Lower leg skin (tissue), 4 donors: ENCODE measurements around the gene R3HDM4. TPM values are rescaled to one million over a fixed set of nuclear protein-coding genes. Genes with fewer than 3 reads are reported as not detected.

ENCODE experiments used
- DNase-seq, 2 donors: peaks; one replicate each; pipeline ENCODE4 v3.0.0-alpha.2; 2019; ENCODE audit warnings: low spot score in 2 of 2
- H3K4me3 ChIP-seq: fragments of 200-600 bp; sonication (generic); 2 replicates; pipeline ENCODE4 v1.5.1; 2017; ENCODE audit warnings: mild to moderate bottlenecking, low read depth; ENCODE audit not compliant: poor library complexity, severe bottlenecking
- POLR2A ChIP-seq, 2 donors: fragments of 450-650 bp; IDR thresholded peaks; one replicate each; pipeline ENCODE4 v1.6.1; 2016 to 2017; ENCODE audit warnings: antibody characterized with exemption in 2 of 2, mild to moderate bottlenecking in 1 of 2, moderate library complexity in 1 of 2
- WGBS, 2 donors: methylation state at CpG; one replicate each; pipeline ENCODE4 v1.1.5; 2018; 5-methylcytosine and 5-hydroxymethylcytosine counted together
- intact Hi-C: fragments of 100-400 bp; cut with DNase I; formaldehyde crosslinking; loops from one replicate; pipeline ENCODE4 v1.15.0; 2023; ENCODE audit warnings: low total_unique reads
- total RNA-seq, 4 donors: library from RNA; depleted of rRNA; stranded (reverse); fragments of >200 nt; gene quantifications; one replicate each; pipeline ENCODE4 v1.1.0, GENCODE V29; 2016
- TF ChIP-seq, protein P1 (sequence below), 3 donors: fragments of 450-650 bp; IDR thresholded peaks; one replicate each; pipeline ENCODE4 v1.5.1; 2016; ENCODE audit warnings: antibody characterized with exemption in 3 of 3, mild to moderate bottlenecking in 3 of 3, moderate library complexity in 2 of 3

R3HDM4 gene
- total RNA-seq, 4 donors from 2014 or later = 58.1 to 75.6 (median 65.8) TPM

DNA sequence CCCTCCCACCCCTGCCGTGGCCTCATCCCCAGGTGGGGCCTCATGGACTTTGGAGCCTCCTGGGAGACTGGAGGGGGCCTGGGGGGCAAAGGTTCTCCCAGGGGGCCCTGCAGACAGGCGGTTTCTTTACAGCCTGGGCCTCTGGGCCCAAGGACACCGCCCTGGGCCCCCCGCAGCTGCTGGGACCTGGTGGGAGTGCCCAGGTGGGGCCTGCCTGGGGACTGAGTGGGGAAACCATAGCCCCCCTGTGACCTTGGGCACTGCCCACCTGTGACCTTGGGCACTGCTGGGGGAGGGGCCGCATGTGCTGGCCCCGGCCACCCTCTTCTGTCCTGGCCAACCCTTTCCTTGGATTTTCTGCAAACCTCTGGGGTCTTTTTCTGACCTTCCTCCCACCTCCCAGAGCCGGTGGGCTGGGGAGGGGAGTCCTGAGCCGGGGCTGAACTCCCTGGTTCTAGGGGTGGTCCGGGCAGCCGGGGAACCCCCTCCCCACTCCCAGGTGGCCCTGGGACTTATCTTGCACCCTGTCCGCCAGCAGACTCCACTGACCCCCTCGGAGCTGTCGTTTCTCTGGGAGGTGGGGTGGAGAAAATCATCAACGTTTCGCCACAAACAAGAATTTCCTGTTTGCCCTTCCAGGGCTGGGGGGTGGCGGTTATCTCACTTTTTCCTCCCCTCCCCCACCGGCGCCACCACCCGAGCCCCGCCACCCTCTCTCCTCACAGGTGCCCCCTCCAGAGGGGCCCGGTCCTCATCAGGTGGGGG lies 39.8 kb upstream of the R3HDM4 start:
- no peak for TF ChIP-seq POLR2A (IDR thresholded peaks at IDR 0.05)
- TF ChIP-seq, protein P1, sequence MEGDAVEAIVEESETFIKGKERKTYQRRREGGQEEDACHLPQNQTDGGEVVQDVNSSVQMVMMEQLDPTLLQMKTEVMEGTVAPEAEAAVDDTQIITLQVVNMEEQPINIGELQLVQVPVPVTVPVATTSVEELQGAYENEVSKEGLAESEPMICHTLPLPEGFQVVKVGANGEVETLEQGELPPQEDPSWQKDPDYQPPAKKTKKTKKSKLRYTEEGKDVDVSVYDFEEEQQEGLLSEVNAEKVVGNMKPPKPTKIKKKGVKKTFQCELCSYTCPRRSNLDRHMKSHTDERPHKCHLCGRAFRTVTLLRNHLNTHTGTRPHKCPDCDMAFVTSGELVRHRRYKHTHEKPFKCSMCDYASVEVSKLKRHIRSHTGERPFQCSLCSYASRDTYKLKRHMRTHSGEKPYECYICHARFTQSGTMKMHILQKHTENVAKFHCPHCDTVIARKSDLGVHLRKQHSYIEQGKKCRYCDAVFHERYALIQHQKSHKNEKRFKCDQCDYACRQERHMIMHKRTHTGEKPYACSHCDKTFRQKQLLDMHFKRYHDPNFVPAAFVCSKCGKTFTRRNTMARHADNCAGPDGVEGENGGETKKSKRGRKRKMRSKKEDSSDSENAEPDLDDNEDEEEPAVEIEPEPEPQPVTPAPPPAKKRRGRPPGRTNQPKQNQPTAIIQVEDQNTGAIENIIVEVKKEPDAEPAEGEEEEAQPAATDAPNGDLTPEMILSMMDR (IDR thresholded peaks at IDR 0.05) = no peak
- 35 to 39% methylated on average over 18 to 21 of the region's 21 CpGs for WGBS, 2 donors
- no peak overlapping the region for H3K4me3 ChIP-seq
- DNase-seq = no peak
- intact Hi-C loops = no loop called here

DNA sequence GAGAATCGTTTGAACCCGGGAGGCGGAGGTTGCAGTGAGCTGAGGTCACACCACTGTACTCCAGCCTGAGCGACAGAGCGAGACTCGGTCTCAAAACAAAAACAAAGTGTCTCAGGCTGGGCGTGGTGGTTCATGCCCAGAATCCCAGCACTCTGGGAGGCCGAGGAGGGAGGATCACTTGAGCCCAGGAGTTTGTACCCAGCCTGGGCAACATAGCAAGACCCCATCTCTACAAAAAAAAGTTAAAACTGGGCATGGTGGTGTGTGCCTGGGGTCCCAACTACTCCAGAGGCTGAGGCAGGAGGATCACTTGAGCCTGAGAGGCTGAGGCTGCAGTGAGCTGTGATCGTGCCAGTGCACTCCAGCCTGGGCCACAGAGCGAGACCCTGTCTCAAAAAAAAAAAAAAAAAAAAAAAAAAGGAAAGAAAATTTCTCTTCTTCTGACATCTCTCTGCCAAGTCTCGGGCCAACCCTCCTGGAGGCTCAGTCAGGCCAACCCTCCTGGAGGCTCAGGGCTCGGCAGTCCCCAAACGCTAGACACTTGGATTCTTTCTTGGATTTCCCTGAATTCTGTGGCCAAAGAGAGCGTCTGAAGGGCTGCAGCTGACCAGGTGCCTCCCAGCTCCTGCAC lies 39.1 kb upstream of the R3HDM4 start:
- H3K4me3 ChIP-seq = no peak overlapping the region
- intact Hi-C loops = no loop called here

DNA sequence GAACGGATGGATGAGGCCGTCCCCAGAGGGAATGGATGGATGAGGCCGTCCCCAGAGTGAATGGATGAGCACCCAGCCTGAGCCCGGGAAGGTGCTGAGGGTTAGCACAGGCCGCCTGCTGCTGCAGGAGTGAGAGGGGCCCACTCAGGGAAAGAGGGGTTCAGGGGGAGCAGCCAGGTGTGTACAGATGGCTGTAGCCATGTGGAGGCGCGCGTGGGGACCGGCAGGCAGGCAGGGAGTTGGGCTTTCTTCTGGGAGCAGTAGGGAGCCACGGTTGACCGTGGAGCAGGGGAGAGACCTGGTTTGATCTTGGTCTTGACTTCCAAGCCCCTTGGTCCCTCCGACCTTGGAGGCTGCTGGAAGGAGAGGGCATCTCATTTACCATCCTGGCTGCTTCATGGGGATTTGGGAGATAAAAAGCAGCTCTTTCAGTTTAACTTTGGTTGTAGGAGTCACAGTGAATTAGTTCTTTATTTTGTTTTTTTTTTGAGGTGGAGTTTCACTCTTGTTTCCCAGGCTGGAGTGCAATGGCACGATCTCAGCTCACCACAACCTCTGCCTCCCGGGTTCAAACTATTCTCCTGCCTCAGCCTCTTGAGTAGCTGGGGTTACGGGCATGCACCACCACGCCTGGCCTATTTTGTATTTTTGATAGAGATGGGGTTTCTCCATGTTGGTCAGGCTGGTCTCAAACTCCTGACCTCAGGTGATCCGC lies 37.5 kb upstream of the R3HDM4 start:
- intact Hi-C loops = no loop called here
- 78 to 87% methylated on average over 17 of the region's 17 CpGs for WGBS, 2 donors
- no peak overlapping the region for H3K4me3 ChIP-seq
- TF ChIP-seq, protein P1 (IDR thresholded peaks at IDR 0.05) = no peak
- no peak for TF ChIP-seq POLR2A (IDR thresholded peaks at IDR 0.05)
- no peak for DNase-seq

More for the DNA sequence above, 39.1 kb upstream of the R3HDM4 start:
- TF ChIP-seq POLR2A (IDR thresholded peaks at IDR 0.05) = no peak
- TF ChIP-seq, protein P1 (IDR thresholded peaks at IDR 0.05) = no peak
- DNase-seq = no peak
- 83 to 91% methylated on average over 14 of the region's 14 CpGs for WGBS, 2 donors

DNA sequence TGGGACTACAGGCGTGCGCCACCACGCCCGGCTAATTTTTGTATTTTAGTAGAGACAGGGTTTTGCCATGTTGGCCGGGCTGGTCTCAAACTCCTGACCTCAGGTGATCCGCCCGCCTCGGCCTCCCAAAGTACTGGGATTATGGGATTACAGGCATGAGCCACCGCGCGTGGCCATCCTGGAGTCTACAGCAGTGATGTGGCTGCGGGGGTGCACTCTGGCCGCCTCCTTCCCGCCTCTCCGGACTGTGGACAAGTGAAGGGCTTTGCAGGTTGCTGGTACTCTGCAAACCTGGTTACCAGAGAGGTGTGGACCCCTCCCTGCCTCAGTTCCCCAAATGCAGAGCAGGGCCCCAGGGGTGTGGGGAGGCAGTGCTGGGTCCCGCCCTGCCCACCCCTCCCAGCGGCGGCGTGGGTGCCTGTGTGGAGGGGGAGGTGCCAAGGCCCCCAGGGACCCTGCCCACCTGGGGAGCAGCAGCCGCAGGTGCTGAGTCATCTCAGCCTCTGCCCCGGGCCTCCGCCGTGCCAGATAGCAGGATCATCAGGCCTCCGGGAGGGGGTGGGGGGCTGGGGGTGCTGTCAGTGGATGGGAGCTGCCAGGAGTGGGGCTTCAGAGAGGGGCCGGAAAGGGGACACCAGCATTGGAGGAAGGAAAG lies 36.0 kb upstream of the R3HDM4 start:
- H3K4me3 ChIP-seq = no peak overlapping the region
- TF ChIP-seq, protein P1 (IDR thresholded peaks at IDR 0.05) = no peak
- no peak for TF ChIP-seq POLR2A (IDR thresholded peaks at IDR 0.05)
- intact Hi-C loops = no loop called here
- 89 to 99% methylated on average over 13 to 15 of the region's 25 CpGs for WGBS, 2 donors
- no peak for DNase-seq

DNA sequence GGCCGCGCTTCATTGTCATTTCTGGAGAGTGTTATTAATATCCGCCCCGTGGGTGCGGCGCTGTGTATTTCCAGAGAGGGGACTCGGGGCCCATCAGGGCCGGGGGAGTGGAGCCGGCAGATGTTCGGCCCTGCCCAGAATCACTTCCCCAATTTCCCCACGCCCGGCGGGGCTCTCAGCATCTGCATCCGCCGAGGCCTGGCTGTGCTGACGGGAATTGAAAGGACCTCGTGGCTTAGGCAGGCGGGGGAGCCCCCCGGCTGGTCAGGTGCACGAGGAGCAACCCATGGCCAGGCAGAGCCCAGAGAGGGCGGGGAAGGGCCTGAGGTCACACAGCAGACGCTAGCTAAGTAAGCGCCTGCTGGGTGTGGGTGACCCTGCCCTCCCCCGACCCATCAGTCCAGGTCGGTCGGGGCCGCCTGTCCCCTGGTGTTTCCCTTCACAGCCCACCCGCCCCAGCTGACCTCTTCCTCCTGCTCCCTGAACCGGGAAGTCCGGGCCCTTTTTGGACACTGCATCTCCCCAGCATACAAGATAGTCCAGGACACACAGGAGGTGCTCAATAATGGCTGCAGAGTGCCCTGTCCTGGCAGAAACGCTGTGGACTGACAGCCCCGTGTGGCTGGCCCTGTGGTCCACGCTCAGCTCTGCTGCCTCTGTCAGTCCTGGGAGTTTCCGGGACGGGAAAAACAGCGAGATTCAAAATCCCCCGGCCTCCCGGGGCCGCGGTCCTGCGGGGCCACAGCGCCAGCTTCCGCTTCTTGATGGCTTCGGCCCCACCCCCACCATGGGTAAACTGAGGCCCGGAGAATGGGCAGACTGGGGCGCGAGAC lies 34.9 kb upstream of the R3HDM4 start:
- peak; percentile 66 to 93 for DNase-seq
- intact Hi-C loops = no loop called here
- 84 to 87% methylated on average over 44 to 47 of the region's 47 CpGs for WGBS, 2 donors
- TF ChIP-seq, protein P1 (IDR thresholded peaks at IDR 0.05) = no peak
- no peak for TF ChIP-seq POLR2A (IDR thresholded peaks at IDR 0.05)
- no peak overlapping the region for H3K4me3 ChIP-seq
